Germinal center (tissue), 1 donor: ENCODE results near the gene TOR2A.

Source experiments
- DNase-seq: peaks from one replicate; pipeline ENCODE4 v3.0.0; 2012; ENCODE audit warnings: mixed read lengths, low spot score

TOR2A gene

GRCh38 chr9:127720031-127720864, 14.8 kb downstream of the TOR2A start:
- no peak for DNase-seq

GRCh38 chr9:127717766-127718165, 17.3 kb downstream of the TOR2A start:
- DNase-seq = no peak

- DNase-seq = no peak
Observed at GRCh38 chr9:127716412-127716811, 18.7 kb downstream of the TOR2A start.

- peak; percentile 99 for DNase-seq
Observed at GRCh38 chr9:127715470-127716337, 19.4 kb downstream of the TOR2A start, which contains the start of the genes PTRH1 and TTC16. Gene PTRH1 (minus strand): TSS chr9:127715663. CDS start chr9:127715639, 24 bp downstream. Gene TTC16 (plus strand): TSS chr9:127716079. CDS start chr9:127716146, 67 bp downstream.

- DNase-seq = peak; percentile 33
Observed at GRCh38 chr9:127714951-127715469, 20.1 kb downstream of the TOR2A start.

- no peak for DNase-seq
Observed at GRCh38 chr9:127714020-127714750, 20.9 kb downstream of the TOR2A start.

GRCh38 chr9:127712867-127713266, 22.2 kb downstream of the TOR2A start:
- DNase-seq = no peak

GRCh38 chr9:127712371-127712770, 22.7 kb downstream of the TOR2A start:
- no peak for DNase-seq

GRCh38 chr9:127711831-127712274, 23.2 kb downstream of the TOR2A start:
- no peak for DNase-seq

GRCh38 chr9:127711226-127711701, 23.8 kb downstream of the TOR2A start:
- no peak for DNase-seq

GRCh38 chr9:127710204-127710783, 24.8 kb downstream of the TOR2A start:
- no peak for DNase-seq

- no peak for DNase-seq
Observed at GRCh38 chr9:127708952-127709587, 26.0 kb downstream of the TOR2A start.

- peak; percentile 51 for DNase-seq
Observed at GRCh38 chr9:127707766-127708165, 27.3 kb downstream of the TOR2A start.

GRCh38 chr9:127706836-127707241, 28.3 kb downstream of the TOR2A start, which contains the start of gene CFAP157:
Gene CFAP157 (plus strand): TSS chr9:127706988. CDS start chr9:127707032, 44 bp downstream.
- no peak for DNase-seq

- no peak for DNase-seq
Observed at GRCh38 chr9:127705577-127706379, 29.3 kb downstream of the TOR2A start.

GRCh38 chr9:127703289-127703946, 31.7 kb downstream of the TOR2A start:
- DNase-seq = no peak

GRCh38 chr9:127700594-127701255, 34.4 kb downstream of the TOR2A start:
- no peak for DNase-seq

- DNase-seq = no peak
Observed at GRCh38 chr9:127700140-127700539, 35.0 kb downstream of the TOR2A start.
